DND-41 (cell line): ENCODE data around the gene TAP1.

Experiments used
- ATAC-seq: fragments of 200-7000 bp; cut with Tn5 transposase; 3 replicates; pipeline ENCODE4 v1.9.1; 2021; ENCODE audit warnings: low read depth; ENCODE audit not compliant: insufficient read depth
- DNase-seq: peaks from one replicate; pipeline ENCODE4 v3.0.0-alpha.2; 2020
- H2AFZ ChIP-seq: 2 replicates; pipeline ENCODE4 v1.6.0; 2012; ENCODE audit warnings: low read depth, low read length
- H3K27ac ChIP-seq: 2 replicates; pipeline ENCODE4 v1.5.1; 2012; ENCODE audit warnings: low read length, inconsistent platforms
- H3K27me3 ChIP-seq: fragments of 200-600 bp; sonication (generic); 2 replicates; pipeline ENCODE4 v1.6.0; 2012; ENCODE audit warnings: low read length, mild to moderate bottlenecking, inconsistent platforms; ENCODE audit not compliant: insufficient read depth, poor library complexity
- H3K36me3 ChIP-seq: 2 replicates; pipeline ENCODE4 v1.5.1; 2012; ENCODE audit warnings: low read length, inconsistent platforms; ENCODE audit not compliant: insufficient read depth
- H3K4me1 ChIP-seq: 2 replicates; pipeline ENCODE4 v1.5.1; 2012; ENCODE audit warnings: mild to moderate bottlenecking, low read length; ENCODE audit not compliant: insufficient read depth
- H3K4me2 ChIP-seq: 2 replicates; pipeline ENCODE4 v1.6.0; 2012; ENCODE audit warnings: mild to moderate bottlenecking, moderate library complexity, low read length, inconsistent platforms; ENCODE audit not compliant: insufficient read depth
- H3K4me3 ChIP-seq, 2 experiments: fragments of 200-600 bp in 1 of 2; shearing (Covaris generic) in 1 of 2; 2 replicates each; pipeline ENCODE4 v1.5.1; 2012 to 2016; ENCODE audit warnings: inconsistent platforms in 2 of 2, low read length in 2 of 2, mild to moderate bottlenecking in 2 of 2, low read depth in 1 of 2, moderate library complexity in 1 of 2
- H3K79me2 ChIP-seq: 2 replicates; pipeline ENCODE4 v1.6.0; 2012; ENCODE audit warnings: low read length, inconsistent platforms; ENCODE audit not compliant: insufficient read depth
- H3K9ac ChIP-seq: 2 replicates; pipeline ENCODE4 v1.6.0; 2012; ENCODE audit warnings: low read depth, mild to moderate bottlenecking, inconsistent platforms, low read length, moderate library complexity
- H3K9me3 ChIP-seq: 2 replicates; pipeline ENCODE4 v1.5.1; 2012; ENCODE audit warnings: low read length, moderate library complexity, mild to moderate bottlenecking, inconsistent platforms; ENCODE audit not compliant: insufficient read depth, severe bottlenecking
- H4K20me1 ChIP-seq: 2 replicates; pipeline ENCODE4 v1.6.0; 2012; ENCODE audit warnings: low read length; ENCODE audit not compliant: insufficient read depth
- EZH2 ChIP-seq: IDR thresholded peaks from 3 replicates; pipeline ENCODE4 v1.6.1; 2012; ENCODE audit warnings: borderline replicate concordance, low read depth, mild to moderate bottlenecking, moderate library complexity, low read length, inconsistent platforms; ENCODE audit not compliant: severe bottlenecking
- TF ChIP-seq, protein P1 (sequence below): IDR thresholded peaks from 2 replicates; pipeline ENCODE4 v1.5.1; 2012; ENCODE audit warnings: borderline replicate concordance, low read length, moderate library complexity, mild to moderate bottlenecking; ENCODE audit not compliant: poor library complexity, severe bottlenecking; ENCODE audit errors: extremely low read depth

Gene TAP1

DNA sequence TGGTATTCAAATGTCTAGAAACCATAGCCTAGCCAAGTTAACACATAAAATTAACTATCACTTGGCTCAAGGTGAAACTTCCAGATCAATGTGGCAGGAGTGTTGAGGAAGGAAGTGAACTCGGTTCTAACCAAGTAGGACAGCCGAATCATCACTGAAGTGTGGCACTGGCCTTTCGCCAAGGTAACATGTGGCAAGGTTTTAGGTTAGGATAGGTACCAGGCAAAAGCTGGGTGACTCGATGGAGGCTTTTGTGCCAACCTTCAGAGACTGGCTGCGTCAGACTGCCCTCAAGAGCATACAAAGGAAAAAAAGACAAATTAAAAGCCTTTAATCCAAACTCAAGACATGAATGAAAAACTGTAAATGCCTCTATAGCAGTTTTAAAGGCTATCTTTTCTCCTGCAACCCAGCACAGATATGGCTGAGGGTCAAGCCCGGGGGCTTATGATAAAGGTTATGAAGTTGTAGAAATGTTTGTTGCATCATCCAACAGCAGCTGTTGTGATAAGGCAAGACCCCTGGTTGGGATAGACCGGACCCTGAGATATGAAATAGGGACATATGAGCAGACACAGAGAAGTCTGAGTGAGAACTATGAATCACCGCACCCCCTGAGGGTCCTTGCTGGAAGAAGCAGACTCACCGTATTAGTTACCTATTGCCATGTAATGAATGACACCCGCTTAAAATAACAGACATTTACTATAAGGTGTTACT lies 12.4 kb upstream of the TAP1 start:
- H3K27me3 ChIP-seq, result no peaks in the 10 kb centered on the region
- no peak for TF ChIP-seq EZH2
- TF ChIP-seq, protein P1, sequence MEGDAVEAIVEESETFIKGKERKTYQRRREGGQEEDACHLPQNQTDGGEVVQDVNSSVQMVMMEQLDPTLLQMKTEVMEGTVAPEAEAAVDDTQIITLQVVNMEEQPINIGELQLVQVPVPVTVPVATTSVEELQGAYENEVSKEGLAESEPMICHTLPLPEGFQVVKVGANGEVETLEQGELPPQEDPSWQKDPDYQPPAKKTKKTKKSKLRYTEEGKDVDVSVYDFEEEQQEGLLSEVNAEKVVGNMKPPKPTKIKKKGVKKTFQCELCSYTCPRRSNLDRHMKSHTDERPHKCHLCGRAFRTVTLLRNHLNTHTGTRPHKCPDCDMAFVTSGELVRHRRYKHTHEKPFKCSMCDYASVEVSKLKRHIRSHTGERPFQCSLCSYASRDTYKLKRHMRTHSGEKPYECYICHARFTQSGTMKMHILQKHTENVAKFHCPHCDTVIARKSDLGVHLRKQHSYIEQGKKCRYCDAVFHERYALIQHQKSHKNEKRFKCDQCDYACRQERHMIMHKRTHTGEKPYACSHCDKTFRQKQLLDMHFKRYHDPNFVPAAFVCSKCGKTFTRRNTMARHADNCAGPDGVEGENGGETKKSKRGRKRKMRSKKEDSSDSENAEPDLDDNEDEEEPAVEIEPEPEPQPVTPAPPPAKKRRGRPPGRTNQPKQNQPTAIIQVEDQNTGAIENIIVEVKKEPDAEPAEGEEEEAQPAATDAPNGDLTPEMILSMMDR, result no peak
- H2AFZ ChIP-seq, result no peak overlapping the region
- H3K4me3 ChIP-seq, result no peak overlapping the region
- H3K9ac ChIP-seq, result no peak overlapping the region
- no peak for ATAC-seq
- no peaks in the 10 kb centered on the region for H4K20me1 ChIP-seq
- no peaks in the 10 kb centered on the region for H3K79me2 ChIP-seq
- H3K4me2 ChIP-seq, result no peak overlapping the region
- H3K36me3 ChIP-seq, result 0 out of 2 replicates have a peak, but pooled peaks cover 5% of the 10 kb centered on the region
- no peaks in the 10 kb centered on the region for H3K9me3 ChIP-seq
- no peak overlapping the region for H3K27ac ChIP-seq
- DNase-seq, result no peak
- 0 out of 2 replicates have a peak, but pooled peaks cover 2% of the 10 kb centered on the region for H3K4me1 ChIP-seq

DNA sequence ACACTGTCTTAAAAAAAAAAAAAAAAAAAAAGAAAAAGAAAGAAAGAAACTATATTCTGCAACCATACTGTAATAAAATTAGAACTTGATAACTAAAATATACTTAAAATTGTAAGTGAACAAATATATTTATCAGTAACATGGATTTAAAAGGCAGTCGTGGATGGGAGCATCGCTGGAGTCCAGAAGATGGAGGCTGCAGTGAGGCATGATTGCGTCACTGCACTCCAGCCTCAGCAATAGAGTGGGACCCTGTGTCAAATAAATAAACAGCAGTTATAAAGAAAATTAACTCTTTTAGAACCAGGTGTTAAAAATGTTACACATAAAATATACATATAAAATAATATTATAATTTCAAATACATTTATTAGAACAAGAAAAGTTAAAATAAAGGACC lies 9.2 kb upstream of the TAP1 start:
- DNase-seq, result no peak
- Histone ChIP-seq H3K4me1 (no peaks in the 10 kb centered on the region), H3K79me2 (no peaks in the 10 kb centered on the region), H3K36me3 (peaks cover 31% of the 10 kb centered on the region), H3K4me2 (no peak overlapping the region), H4K20me1 (no peaks in the 10 kb centered on the region), H3K27me3 (no peaks in the 10 kb centered on the region), H3K27ac (no peak overlapping the region), H3K4me3 (no peak overlapping the region), H2AFZ (no peak overlapping the region), H3K9ac (no peak overlapping the region), H3K9me3 (no peaks in the 10 kb centered on the region)
- ATAC-seq, result no peak
- TF ChIP-seq, protein P1, result no peak
- no peak for TF ChIP-seq EZH2

DNA sequence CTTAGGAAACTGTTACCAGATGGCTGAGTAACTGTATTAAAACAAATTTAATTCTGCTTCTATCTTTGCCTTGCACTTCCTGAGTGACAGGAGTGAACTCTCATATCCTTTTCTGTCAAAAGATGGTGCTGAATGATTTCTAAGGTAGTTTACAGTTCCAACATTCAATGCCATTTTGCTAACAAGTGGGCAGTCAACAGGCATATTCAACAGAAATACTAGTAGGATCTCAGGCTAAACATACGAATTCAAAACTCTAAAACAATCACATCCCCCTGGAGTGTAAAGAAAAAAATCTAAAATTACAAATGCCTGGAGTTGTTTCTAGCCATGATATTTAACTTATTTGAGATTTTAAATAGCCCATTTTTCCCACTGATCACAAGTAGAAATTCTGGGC lies 7.2 kb upstream of the TAP1 start:
- Histone ChIP-seq H2AFZ (no peak overlapping the region), H3K79me2 (peaks cover 6% of the 10 kb centered on the region), H3K4me1 (peaks cover 7% of the 10 kb centered on the region), H3K36me3 (peaks cover 52% of the 10 kb centered on the region), H3K9ac (no peak overlapping the region), H3K27me3 (no peaks in the 10 kb centered on the region), H3K4me2 (no peak overlapping the region), H3K27ac (no peak overlapping the region), H3K4me3 (no peak overlapping the region), H3K9me3 (no peaks in the 10 kb centered on the region), H4K20me1 (no peaks in the 10 kb centered on the region)
- no peak for ATAC-seq
- no peak for DNase-seq
- TF ChIP-seq, protein P1, result no peak
- no peak for TF ChIP-seq EZH2
